ENCODE measurements around the gene AFAP1L1.

GRCh38 chr5:149387982-149388381, 116.3 kb downstream of the AFAP1L1 start:
- TF ChIP-seq, protein P1, sequence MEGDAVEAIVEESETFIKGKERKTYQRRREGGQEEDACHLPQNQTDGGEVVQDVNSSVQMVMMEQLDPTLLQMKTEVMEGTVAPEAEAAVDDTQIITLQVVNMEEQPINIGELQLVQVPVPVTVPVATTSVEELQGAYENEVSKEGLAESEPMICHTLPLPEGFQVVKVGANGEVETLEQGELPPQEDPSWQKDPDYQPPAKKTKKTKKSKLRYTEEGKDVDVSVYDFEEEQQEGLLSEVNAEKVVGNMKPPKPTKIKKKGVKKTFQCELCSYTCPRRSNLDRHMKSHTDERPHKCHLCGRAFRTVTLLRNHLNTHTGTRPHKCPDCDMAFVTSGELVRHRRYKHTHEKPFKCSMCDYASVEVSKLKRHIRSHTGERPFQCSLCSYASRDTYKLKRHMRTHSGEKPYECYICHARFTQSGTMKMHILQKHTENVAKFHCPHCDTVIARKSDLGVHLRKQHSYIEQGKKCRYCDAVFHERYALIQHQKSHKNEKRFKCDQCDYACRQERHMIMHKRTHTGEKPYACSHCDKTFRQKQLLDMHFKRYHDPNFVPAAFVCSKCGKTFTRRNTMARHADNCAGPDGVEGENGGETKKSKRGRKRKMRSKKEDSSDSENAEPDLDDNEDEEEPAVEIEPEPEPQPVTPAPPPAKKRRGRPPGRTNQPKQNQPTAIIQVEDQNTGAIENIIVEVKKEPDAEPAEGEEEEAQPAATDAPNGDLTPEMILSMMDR (IDR thresholded peaks at IDR 0.05): no peak
- no peak for TF ChIP-seq ZFX (IDR thresholded peaks at IDR 0.05; ENCODE audit: borderline replicate concordance)
